ENCODE data around the gene HNRNPM.

Gene HNRNPM

GRCh38 chr19:8517551-8518442, 73.0 kb downstream of the HNRNPM start:
- no peak for DNase-seq
- in situ Hi-C loops (cut with HindIII; ENCODE audit: low pct_ligation_motif_present, low pct_unique_long_range_greater_than_20kb, low sequenced_read_pairs): no loop called here

GRCh38 chr19:8518536-8518935, 73.8 kb downstream of the HNRNPM start:
- DNase-seq: no peak
- in situ Hi-C loops (cut with HindIII; ENCODE audit: low pct_ligation_motif_present, low pct_unique_long_range_greater_than_20kb, low sequenced_read_pairs): no loop called here

GRCh38 chr19:8519388-8519787, 74.6 kb downstream of the HNRNPM start:
- in situ Hi-C loops (cut with HindIII; ENCODE audit: low pct_ligation_motif_present, low pct_unique_long_range_greater_than_20kb, low sequenced_read_pairs): no loop called here
- no peak for DNase-seq

GRCh38 chr19:8525401-8525684, 80.6 kb downstream of the HNRNPM start:
- in situ Hi-C loops (cut with HindIII; ENCODE audit: low pct_ligation_motif_present, low pct_unique_long_range_greater_than_20kb, low sequenced_read_pairs): no loop called here
- no peak for DNase-seq

- in situ Hi-C loops (cut with HindIII; ENCODE audit: low pct_ligation_motif_present, low pct_unique_long_range_greater_than_20kb, low sequenced_read_pairs): no loop called here
- DNase-seq: peak; percentile 86
These were observed 81.7 kb downstream of the HNRNPM start for GRCh38 chr19:8526345-8527091.

GRCh38 chr19:8528500-8528899, 83.7 kb downstream of the HNRNPM start:
- no peak for DNase-seq
- in situ Hi-C loops (cut with HindIII; ENCODE audit: low pct_ligation_motif_present, low pct_unique_long_range_greater_than_20kb, low sequenced_read_pairs): no loop called here

- no peak for DNase-seq
- in situ Hi-C loops (cut with HindIII; ENCODE audit: low pct_ligation_motif_present, low pct_unique_long_range_greater_than_20kb, low sequenced_read_pairs): no loop called here
These were observed 84.7 kb downstream of the HNRNPM start for GRCh38 chr19:8529369-8530006.

GRCh38 chr19:8530061-8530679, 85.4 kb downstream of the HNRNPM start:
- DNase-seq: no peak
- in situ Hi-C loops (cut with HindIII; ENCODE audit: low pct_ligation_motif_present, low pct_unique_long_range_greater_than_20kb, low sequenced_read_pairs): no loop called here

- no peak for DNase-seq
- in situ Hi-C loops (cut with HindIII; ENCODE audit: low pct_ligation_motif_present, low pct_unique_long_range_greater_than_20kb, low sequenced_read_pairs): no loop called here
These were observed 86.7 kb downstream of the HNRNPM start for GRCh38 chr19:8531470-8531869.

GRCh38 chr19:8532225-8532624, 87.5 kb downstream of the HNRNPM start:
- DNase-seq: no peak

GRCh38 chr19:8536282-8536681, 91.5 kb downstream of the HNRNPM start:
- DNase-seq: no peak
- in situ Hi-C loops (cut with HindIII; ENCODE audit: low pct_ligation_motif_present, low pct_unique_long_range_greater_than_20kb, low sequenced_read_pairs): no loop called here

More at GRCh38 chr19:8532225-8532624, 87.5 kb downstream of the HNRNPM start:
- in situ Hi-C loops (cut with HindIII; ENCODE audit: low pct_ligation_motif_present, low pct_unique_long_range_greater_than_20kb, low sequenced_read_pairs): no loop called here

- no peak for DNase-seq
- in situ Hi-C loops (cut with HindIII; ENCODE audit: low pct_ligation_motif_present, low pct_unique_long_range_greater_than_20kb, low sequenced_read_pairs): no loop called here
These were observed 92.3 kb downstream of the HNRNPM start for GRCh38 chr19:8537099-8537498.

All from ACHN (cell line).